Urothelium cell line (cell line): ENCODE results near the gene PML.

Experiments used
- DNase-seq: peaks from one replicate; pipeline ENCODE4 v3.0.0; 2011; ENCODE audit warnings: low spot score, mixed read lengths
- FAIRE-seq: peaks from 2 replicates; lab custom pipeline; 2011; peaks lifted over from hg19 to GRCh38; lab: Jason Lieb, UNC

The PML gene

GRCh38 chr15:73984208-73984979 lies 10.1 kb upstream of the PML start:
- DNase-seq (no peak), FAIRE-seq (no peak)

GRCh38 chr15:73985101-73985873 lies 9.2 kb upstream of the PML start:
- peak; percentile 74 for FAIRE-seq
- DNase-seq = peak; percentile 53

GRCh38 chr15:73986055-73986775 lies 8.3 kb upstream of the PML start:
- FAIRE-seq (no peak), DNase-seq (no peak)

- FAIRE-seq (no peak), DNase-seq (no peak)
These were observed 7.8 kb upstream of the PML start for GRCh38 chr15:73986776-73987056.

- FAIRE-seq (no peak), DNase-seq (no peak)
These were observed 7.3 kb upstream of the PML start for GRCh38 chr15:73987250-73987649.

GRCh38 chr15:73987681-73988444 lies 6.7 kb upstream of the PML start:
- FAIRE-seq (no peak), DNase-seq (no peak)

GRCh38 chr15:73988445-73988969 lies 6.0 kb upstream of the PML start:
- peak; percentile 81 for FAIRE-seq

GRCh38 chr15:73989001-73989798 lies 5.3 kb upstream of the PML start:
- DNase-seq (peak; percentile 44), FAIRE-seq (no peak)

More at GRCh38 chr15:73988445-73988969, 6.0 kb upstream of the PML start:
- DNase-seq = no peak

- DNase-seq (no peak), FAIRE-seq (no peak)
These were observed 4.1 kb upstream of the PML start for GRCh38 chr15:73990250-73991005.

- no peak for FAIRE-seq
- no peak for DNase-seq
These were observed 3.3 kb upstream of the PML start for GRCh38 chr15:73991260-73991659.

- peak; percentile 93 for DNase-seq
- peak; percentile 17 for FAIRE-seq
These were observed 2.6 kb upstream of the PML start, which contains the start of gene STOML1 for GRCh38 chr15:73991726-73992593. Gene STOML1, minus strand, starts transcription at chr15:73992295. Its CDS starts 72 bp downstream, at chr15:73992223.

- no peak for DNase-seq
- no peak for FAIRE-seq
These were observed 2.0 kb upstream of the PML start for GRCh38 chr15:73992594-73992898.

- no peak for FAIRE-seq
- DNase-seq = no peak
These were observed 1.1 kb upstream of the PML start for GRCh38 chr15:73993211-73993994.

- FAIRE-seq (no peak), DNase-seq (no peak)
These were observed 551 bp downstream of the PML start for GRCh38 chr15:73994912-73995622.

GRCh38 chr15:73996267-73996666 lies 1.8 kb downstream of the PML start:
- DNase-seq (no peak), FAIRE-seq (no peak)

- DNase-seq = no peak
- no peak for FAIRE-seq
These were observed 2.4 kb downstream of the PML start for GRCh38 chr15:73996939-73997338.

GRCh38 chr15:73997986-73998385 lies 3.5 kb downstream of the PML start:
- no peak for FAIRE-seq

More at GRCh38 chr15:73997986-73998385, 3.5 kb downstream of the PML start:
- no peak for DNase-seq
